HG02763 (cell line): ENCODE measurements around the gene RLN3.

Experiments used
- ATAC-seq: cut with Tn5 transposase; IDR thresholded peaks from one replicate; pipeline ENCODE4 v1.9.1; 2021; ENCODE audit warnings: mild to moderate bottlenecking, moderate library complexity; ENCODE audit not compliant: unreplicated experiment

RLN3 gene

GRCh38 chr19:14073261-14073924 is 45.4 kb downstream of the RLN3 start:
- peak; percentile 63 for ATAC-seq

DNA sequence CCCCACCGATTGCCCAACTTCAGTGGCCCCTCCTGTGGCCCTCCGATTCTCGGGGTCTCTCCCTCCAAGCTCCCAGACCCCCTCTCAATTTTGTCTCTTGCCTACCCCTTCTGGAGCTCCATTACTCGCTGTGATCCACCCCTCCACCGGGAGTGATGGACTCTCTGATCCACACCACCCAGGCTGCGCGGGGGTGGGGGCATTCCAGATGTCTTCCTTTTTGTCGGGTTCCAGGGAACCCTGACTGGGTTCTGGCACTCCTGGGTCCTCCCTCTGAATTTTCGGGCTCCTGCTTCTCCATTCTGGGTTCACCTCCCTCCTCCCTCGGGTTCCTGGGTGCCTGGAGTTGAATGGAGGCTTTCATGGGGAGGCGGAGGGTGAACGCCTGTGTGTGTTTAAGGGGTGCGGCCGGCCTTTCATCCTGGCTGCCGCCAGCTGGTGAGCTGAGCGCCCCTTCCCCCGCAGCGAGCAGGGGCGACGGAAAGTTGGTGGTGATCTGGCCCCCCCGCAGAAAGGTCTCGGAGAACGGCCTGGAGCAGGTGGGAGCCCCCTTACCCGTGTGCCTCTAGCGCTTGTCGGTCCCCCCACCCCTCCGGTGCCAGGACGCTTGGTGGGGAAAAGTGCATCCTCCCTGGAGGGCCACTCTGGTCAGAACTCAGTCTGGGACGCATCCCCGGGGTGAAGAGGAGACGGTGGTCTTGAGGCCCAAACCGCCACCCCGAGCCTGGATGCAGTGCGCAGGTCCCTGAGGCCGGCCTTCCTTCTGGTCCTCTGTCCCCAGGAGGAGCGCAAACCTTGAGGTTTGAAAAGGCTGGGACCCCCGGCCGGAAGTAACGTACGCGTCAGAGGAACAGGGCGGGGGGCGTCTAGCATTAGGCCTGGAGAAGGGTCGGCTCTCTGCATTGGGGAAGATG is 46.2 kb downstream of the RLN3 start:
- ATAC-seq = no peak

DNA sequence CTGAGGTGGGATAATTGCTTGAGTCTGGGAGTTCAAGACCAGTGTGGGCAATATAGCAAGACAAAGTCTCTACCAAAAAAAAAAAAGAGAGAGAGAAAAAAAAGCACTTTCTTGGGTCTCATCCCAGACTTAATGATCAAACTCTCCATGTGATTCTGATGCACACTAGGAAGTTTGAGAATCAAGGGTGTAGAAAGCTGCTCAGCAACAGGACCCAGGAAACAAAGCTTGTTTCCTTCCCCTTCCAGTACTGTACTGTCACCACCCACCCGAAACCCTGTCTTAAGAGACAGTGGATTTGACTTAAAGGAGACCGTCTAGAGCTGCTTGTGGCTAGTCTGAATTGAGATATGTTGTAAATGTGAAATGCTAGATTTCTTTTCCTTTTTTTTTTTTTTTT is 50.5 kb downstream of the RLN3 start:
- ATAC-seq = no peak
